Measurements from ENCODE around the gene GLIPR2.

The GLIPR2 gene

DNA sequence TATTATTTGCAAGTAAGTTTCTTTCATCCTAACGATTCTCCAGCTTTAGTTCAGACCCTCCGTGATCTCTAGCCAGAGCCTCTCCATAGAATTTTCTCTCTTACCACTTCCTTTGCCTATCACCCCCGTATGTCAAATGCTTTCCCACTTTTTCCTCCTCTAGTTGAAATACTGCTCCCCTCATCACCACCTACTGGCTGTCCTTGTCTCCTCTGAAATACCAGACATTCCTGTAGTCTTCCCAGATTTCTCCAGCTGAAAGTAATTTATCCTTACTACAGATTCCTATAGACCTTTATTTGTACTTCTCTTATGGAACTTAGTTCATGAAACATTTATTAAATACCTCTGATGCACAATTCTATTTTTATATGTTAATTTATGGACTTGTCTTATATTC is 36.0 kb upstream of the GLIPR2 start:
- peaks cover 1 to 16% of the 10 kb centered on the region in 2 donors for H3K36me3 ChIP-seq (replicated peaks in 1 of 2; ENCODE audit: control insufficient read depth in 2 of 2, insufficient read depth in 2 of 2, low read length in 2 of 2)
- no peak overlapping the region for H4K8ac ChIP-seq (ENCODE audit: low read depth, low read length)
- no peak overlapping the region for H3K9ac ChIP-seq (ENCODE audit: low read depth, low read length, poor library complexity)
- H3K4ac ChIP-seq (ENCODE audit: low read length): no peak overlapping the region
- H2BK5ac ChIP-seq (ENCODE audit: low read length): no peak overlapping the region
- no peak overlapping the region for H2BK12ac ChIP-seq (ENCODE audit: low read length)
- no peak overlapping the region for H3K14ac ChIP-seq (ENCODE audit: low read length)
- no peak overlapping the region for H3K23ac ChIP-seq (ENCODE audit: low read depth, low read length, poor library complexity)
- WGBS, 2 donors (ENCODE audit: extremely low coverage in 2 of 2, insufficient read length in 2 of 2, insufficient replicate concordance in 1 of 2): no CpG with 5 or more reads among the region's 3 CpGs
- no peak overlapping the region for H2AFZ ChIP-seq (ENCODE audit: low read length)
- no peaks in the 10 kb centered on the region for H3K9me3 ChIP-seq (replicated peaks in 1 of 2; ENCODE audit: control insufficient read depth in 2 of 2, insufficient read depth in 1 of 2, low read depth in 1 of 2, low read length in 2 of 2)
- H3K4me2 ChIP-seq (ENCODE audit: insufficient read depth, low read length, poor library complexity, severe bottlenecking): no peak overlapping the region
- no peak overlapping the region for H3K27ac ChIP-seq (replicated peaks; ENCODE audit: low read length)
- peak; percentile 12 for DNase-seq (ENCODE audit: low spot score)
- no peaks in the 10 kb centered on the region for H3K27me3 ChIP-seq (ENCODE audit: control insufficient read depth in 3 of 3, insufficient read depth in 3 of 3, low read depth in 1 of 3, low read length in 3 of 3)
- no peak overlapping the region for H3K4me3 ChIP-seq (ENCODE audit: low read length in 2 of 2)
- H3K79me1 ChIP-seq (ENCODE audit: low read depth, low read length): no peaks in the 10 kb centered on the region
- H2BK120ac ChIP-seq (ENCODE audit: low read depth, low read length): no peak overlapping the region
- no peak overlapping the region for H4K91ac ChIP-seq (ENCODE audit: low read depth, low read length, poor library complexity)
- no peak overlapping the region for H3K18ac ChIP-seq (ENCODE audit: low read length)
- no peak overlapping the region for H2AK5ac ChIP-seq (ENCODE audit: low read depth, low read length)
- H3K4me1 ChIP-seq (ENCODE audit: control insufficient read depth in 2 of 2, insufficient read depth in 1 of 2, low read depth in 1 of 2, low read length in 2 of 2): peaks cover 0 to 2% of the 10 kb centered on the region in 2 donors
- H2BK15ac ChIP-seq (ENCODE audit: low read length): no peak overlapping the region

GRCh38 chr9:36101916-36102741 is 34.4 kb upstream of the GLIPR2 start:
- H2AFZ ChIP-seq (ENCODE audit: low read length): no peak overlapping the region
- H3K4ac ChIP-seq (ENCODE audit: low read length): no peak overlapping the region
- no peak overlapping the region for H3K27ac ChIP-seq (replicated peaks; ENCODE audit: low read length)
- no peak overlapping the region for H3K18ac ChIP-seq (ENCODE audit: low read length)
- H3K4me3 ChIP-seq (ENCODE audit: low read length in 2 of 2): no peak overlapping the region
- H4K91ac ChIP-seq (ENCODE audit: low read depth, low read length, poor library complexity): no peak overlapping the region
- H3K36me3 ChIP-seq (replicated peaks in 1 of 2; ENCODE audit: control insufficient read depth in 2 of 2, insufficient read depth in 2 of 2, low read length in 2 of 2): peaks cover 1 to 18% of the 10 kb centered on the region in 2 donors
- no peak overlapping the region for H2BK5ac ChIP-seq (ENCODE audit: low read length)
- H3K9me3 ChIP-seq (replicated peaks in 1 of 2; ENCODE audit: control insufficient read depth in 2 of 2, insufficient read depth in 1 of 2, low read depth in 1 of 2, low read length in 2 of 2): no peaks in the 10 kb centered on the region
- no peak overlapping the region for H3K23ac ChIP-seq (ENCODE audit: low read depth, low read length, poor library complexity)
- no peak overlapping the region for H2BK120ac ChIP-seq (ENCODE audit: low read depth, low read length)
- no peak overlapping the region for H2AK5ac ChIP-seq (ENCODE audit: low read depth, low read length)
- no peak overlapping the region for H2BK12ac ChIP-seq (ENCODE audit: low read length)
- H3K4me1 ChIP-seq (ENCODE audit: control insufficient read depth in 2 of 2, insufficient read depth in 1 of 2, low read depth in 1 of 2, low read length in 2 of 2): peaks cover 0 to 2% of the 10 kb centered on the region in 2 donors
- no peak overlapping the region for H2BK15ac ChIP-seq (ENCODE audit: low read length)
- DNase-seq (ENCODE audit: low spot score): no peak
- no peaks in the 10 kb centered on the region for H3K79me1 ChIP-seq (ENCODE audit: low read depth, low read length)
- H3K4me2 ChIP-seq (ENCODE audit: insufficient read depth, low read length, poor library complexity, severe bottlenecking): no peak overlapping the region
- H3K14ac ChIP-seq (ENCODE audit: low read length): no peak overlapping the region
- WGBS, 2 donors (ENCODE audit: extremely low coverage in 2 of 2, insufficient read length in 2 of 2, insufficient replicate concordance in 1 of 2): no CpG with 5 or more reads among the region's 4 CpGs
- H4K8ac ChIP-seq (ENCODE audit: low read depth, low read length): no peak overlapping the region
- H3K27me3 ChIP-seq (ENCODE audit: control insufficient read depth in 3 of 3, insufficient read depth in 3 of 3, low read depth in 1 of 3, low read length in 3 of 3): no peaks in the 10 kb centered on the region
- H3K9ac ChIP-seq (ENCODE audit: low read depth, low read length, poor library complexity): no peak overlapping the region

DNA sequence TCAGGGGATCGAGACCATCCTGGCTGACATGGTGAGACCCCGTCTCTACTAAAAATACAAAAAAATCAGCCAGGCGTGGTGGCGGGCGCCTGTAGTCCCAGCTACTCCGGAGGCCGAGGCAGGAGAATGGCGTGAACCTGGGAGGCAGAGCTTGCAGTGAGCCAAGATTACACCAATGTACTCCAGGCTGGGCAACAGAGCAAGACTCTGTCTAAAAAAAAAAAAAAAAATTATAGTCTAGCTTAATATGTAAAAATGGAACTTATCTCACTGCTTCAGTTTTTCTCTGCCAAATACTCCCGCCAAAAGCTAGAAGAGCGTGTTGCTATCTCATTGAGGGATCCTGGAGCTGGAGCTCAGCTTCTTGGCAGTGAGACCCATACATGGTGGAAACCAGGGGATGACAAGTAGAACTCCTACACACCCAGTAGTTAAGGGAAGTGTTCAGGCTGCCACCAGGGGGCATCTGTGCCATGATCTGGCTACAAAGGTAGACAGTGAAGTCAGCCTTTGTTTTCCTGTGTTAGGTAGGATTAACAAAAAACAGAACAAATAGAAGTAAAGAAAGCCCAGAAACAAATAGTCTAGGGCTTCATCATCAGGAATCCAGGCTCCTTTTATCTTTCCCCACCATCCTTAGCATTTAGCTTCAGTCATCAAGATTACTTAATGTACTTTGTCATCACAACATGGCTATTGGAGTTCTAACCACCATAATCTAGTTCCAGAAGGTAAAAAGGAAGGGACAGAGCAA is 33.6 kb upstream of the GLIPR2 start:
- no peaks in the 10 kb centered on the region for H3K9me3 ChIP-seq (replicated peaks in 1 of 2; ENCODE audit: control insufficient read depth in 2 of 2, insufficient read depth in 1 of 2, low read depth in 1 of 2, low read length in 2 of 2)
- no peak overlapping the region for H3K4ac ChIP-seq (ENCODE audit: low read length)
- DNase-seq (ENCODE audit: low spot score): peak; percentile 56
- no peak overlapping the region for H3K14ac ChIP-seq (ENCODE audit: low read length)
- H3K18ac ChIP-seq (ENCODE audit: low read length): no peak overlapping the region
- no peak overlapping the region for H3K4me3 ChIP-seq (ENCODE audit: low read length in 2 of 2)
- H3K36me3 ChIP-seq (replicated peaks in 1 of 2; ENCODE audit: control insufficient read depth in 2 of 2, insufficient read depth in 2 of 2, low read length in 2 of 2): peaks cover 1 to 23% of the 10 kb centered on the region in 2 donors
- H4K91ac ChIP-seq (ENCODE audit: low read depth, low read length, poor library complexity): no peak overlapping the region
- no peaks in the 10 kb centered on the region for H3K79me1 ChIP-seq (ENCODE audit: low read depth, low read length)
- H2BK15ac ChIP-seq (ENCODE audit: low read length): no peak overlapping the region
- H3K4me1 ChIP-seq (ENCODE audit: control insufficient read depth in 2 of 2, insufficient read depth in 1 of 2, low read depth in 1 of 2, low read length in 2 of 2): peaks cover 0 to 2% of the 10 kb centered on the region in 2 donors
- no peak overlapping the region for H2AFZ ChIP-seq (ENCODE audit: low read length)
- no peak overlapping the region for H3K27ac ChIP-seq (replicated peaks; ENCODE audit: low read length)
- H3K9ac ChIP-seq (ENCODE audit: low read depth, low read length, poor library complexity): no peak overlapping the region
- no peak overlapping the region for H2BK5ac ChIP-seq (ENCODE audit: low read length)
- no CpG with 5 or more reads among the region's 10 CpGs for WGBS, 2 donors (ENCODE audit: extremely low coverage in 2 of 2, insufficient read length in 2 of 2, insufficient replicate concordance in 1 of 2)
- no peak overlapping the region for H3K23ac ChIP-seq (ENCODE audit: low read depth, low read length, poor library complexity)
- no peak overlapping the region for H3K4me2 ChIP-seq (ENCODE audit: insufficient read depth, low read length, poor library complexity, severe bottlenecking)
- H2BK120ac ChIP-seq (ENCODE audit: low read depth, low read length): no peak overlapping the region
- no peak overlapping the region for H4K8ac ChIP-seq (ENCODE audit: low read depth, low read length)
- no peak overlapping the region for H2AK5ac ChIP-seq (ENCODE audit: low read depth, low read length)
- H2BK12ac ChIP-seq (ENCODE audit: low read length): no peak overlapping the region
- H3K27me3 ChIP-seq (ENCODE audit: control insufficient read depth in 3 of 3, insufficient read depth in 3 of 3, low read depth in 1 of 3, low read length in 3 of 3): no peaks in the 10 kb centered on the region

DNA sequence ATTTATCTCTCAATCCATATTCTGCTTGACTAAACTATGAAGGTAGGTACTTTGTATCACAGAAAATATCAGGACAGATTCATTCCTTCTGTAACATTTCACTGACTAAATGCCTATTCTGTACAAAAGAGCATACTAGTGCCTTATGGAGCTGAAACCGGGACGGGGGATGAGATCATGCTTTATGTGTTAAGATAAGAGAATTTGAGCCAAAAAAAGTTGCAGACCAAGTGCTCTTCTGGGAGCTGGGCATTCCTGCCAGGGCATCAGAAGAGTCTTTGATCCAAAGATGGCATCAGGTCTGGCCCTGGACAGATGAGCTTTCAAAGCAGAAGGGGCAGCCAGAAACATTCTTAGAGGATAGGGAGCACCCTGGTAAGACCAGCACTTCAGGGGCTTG is 27.5 kb upstream of the GLIPR2 start:
- Histone ChIP-seq H2BK5ac (ENCODE audit: low read length) (no peak overlapping the region), H4K91ac (ENCODE audit: low read depth, low read length, poor library complexity) (no peak overlapping the region), H3K4me3 (ENCODE audit: low read length in 2 of 2) (no peak overlapping the region), H3K27ac (replicated peaks; ENCODE audit: low read length) (no peak overlapping the region), H3K4me1 (ENCODE audit: control insufficient read depth in 2 of 2, insufficient read depth in 1 of 2, low read depth in 1 of 2, low read length in 2 of 2) (peaks cover 5 to 7% of the 10 kb centered on the region in 2 donors), H3K79me1 (ENCODE audit: low read depth, low read length) (no peaks in the 10 kb centered on the region), H2BK12ac (ENCODE audit: low read length) (no peak overlapping the region), H3K27me3 (ENCODE audit: control insufficient read depth in 3 of 3, insufficient read depth in 3 of 3, low read depth in 1 of 3, low read length in 3 of 3) (no peaks in the 10 kb centered on the region), H2BK15ac (ENCODE audit: low read length) (no peak overlapping the region), H3K9ac (ENCODE audit: low read depth, low read length, poor library complexity) (no peak overlapping the region), H3K36me3 (replicated peaks in 1 of 2; ENCODE audit: control insufficient read depth in 2 of 2, insufficient read depth in 2 of 2, low read length in 2 of 2) (peaks cover 1 to 39% of the 10 kb centered on the region in 2 donors), H2AK5ac (ENCODE audit: low read depth, low read length) (no peak overlapping the region), H2AFZ (ENCODE audit: low read length) (no peak overlapping the region), H3K4ac (ENCODE audit: low read length) (no peak overlapping the region), H3K14ac (ENCODE audit: low read length) (no peak overlapping the region), H3K23ac (ENCODE audit: low read depth, low read length, poor library complexity) (no peak overlapping the region), H3K9me3 (replicated peaks in 1 of 2; ENCODE audit: control insufficient read depth in 2 of 2, insufficient read depth in 1 of 2, low read depth in 1 of 2, low read length in 2 of 2) (no peaks in the 10 kb centered on the region), H4K8ac (ENCODE audit: low read depth, low read length) (no peak overlapping the region), H3K18ac (ENCODE audit: low read length) (no peak overlapping the region), H2BK120ac (ENCODE audit: low read depth, low read length) (no peak overlapping the region), H3K4me2 (ENCODE audit: insufficient read depth, low read length, poor library complexity, severe bottlenecking) (no peak overlapping the region)
- no peak for DNase-seq (ENCODE audit: low spot score)
- WGBS, 2 donors (ENCODE audit: extremely low coverage in 2 of 2, insufficient read length in 2 of 2, insufficient replicate concordance in 1 of 2): no CpG with 5 or more reads among the region's 2 CpGs
